Gastrocnemius medialis (tissue), 4 donors: Measurements from ENCODE around the gene ST6GALNAC2.

Source experiments
- POLR2A ChIP-seq, 2 donors: fragments of 450-650 bp; IDR thresholded peaks; one replicate each; pipeline ENCODE4 v1.6.1; 2017; ENCODE audit warnings: antibody characterized with exemption in 2 of 2, mild to moderate bottlenecking in 2 of 2, moderate library complexity in 2 of 2
- TF ChIP-seq, protein P1 (sequence below), 5 experiments: fragments of 450-650 bp in 3 of 5; fragments of 200-600 bp in 2 of 5; sonication (generic) in 2 of 5; IDR thresholded peaks in 4 of 5; conservative IDR thresholded peaks in 1 of 5; 1 replicate in 4 of 5; 2 replicates in 1 of 5; pipeline ENCODE4 v1.5.1; 2016 to 2019; ENCODE audit warnings: antibody characterized with exemption in 5 of 5, mild to moderate bottlenecking in 3 of 5, moderate library complexity in 3 of 5

DNA sequence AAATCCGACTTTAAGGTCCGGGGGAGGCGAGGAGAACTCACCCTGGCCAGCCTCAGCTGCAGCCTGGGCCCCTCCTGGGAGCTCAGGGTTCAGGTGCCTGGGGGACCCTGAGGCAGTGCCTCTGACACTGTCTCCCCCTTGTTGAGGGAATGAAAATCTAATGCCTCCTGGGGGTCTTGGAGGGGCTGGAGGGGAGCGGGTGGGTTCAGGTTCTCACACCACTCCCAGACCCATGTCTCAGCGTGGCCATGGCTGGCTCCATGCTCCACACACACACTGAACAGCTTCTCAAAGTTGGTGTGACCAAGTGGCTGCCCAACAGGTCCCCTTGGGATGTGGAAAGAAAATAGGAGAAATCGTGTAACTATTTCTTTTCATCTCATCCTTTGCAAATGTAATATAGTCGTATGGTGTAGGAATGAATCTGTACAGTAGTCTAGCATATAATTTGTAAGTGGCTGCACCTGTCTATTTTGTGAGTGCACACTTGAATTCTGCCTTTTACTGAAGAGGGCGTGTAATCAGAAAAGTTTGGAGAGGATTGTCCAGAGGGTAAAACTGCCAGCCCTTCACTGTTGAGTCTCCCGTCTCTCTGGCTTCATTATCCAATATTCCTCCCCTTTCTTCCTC is 46.6 kb downstream of the ST6GALNAC2 start:
- TF ChIP-seq, protein P1, sequence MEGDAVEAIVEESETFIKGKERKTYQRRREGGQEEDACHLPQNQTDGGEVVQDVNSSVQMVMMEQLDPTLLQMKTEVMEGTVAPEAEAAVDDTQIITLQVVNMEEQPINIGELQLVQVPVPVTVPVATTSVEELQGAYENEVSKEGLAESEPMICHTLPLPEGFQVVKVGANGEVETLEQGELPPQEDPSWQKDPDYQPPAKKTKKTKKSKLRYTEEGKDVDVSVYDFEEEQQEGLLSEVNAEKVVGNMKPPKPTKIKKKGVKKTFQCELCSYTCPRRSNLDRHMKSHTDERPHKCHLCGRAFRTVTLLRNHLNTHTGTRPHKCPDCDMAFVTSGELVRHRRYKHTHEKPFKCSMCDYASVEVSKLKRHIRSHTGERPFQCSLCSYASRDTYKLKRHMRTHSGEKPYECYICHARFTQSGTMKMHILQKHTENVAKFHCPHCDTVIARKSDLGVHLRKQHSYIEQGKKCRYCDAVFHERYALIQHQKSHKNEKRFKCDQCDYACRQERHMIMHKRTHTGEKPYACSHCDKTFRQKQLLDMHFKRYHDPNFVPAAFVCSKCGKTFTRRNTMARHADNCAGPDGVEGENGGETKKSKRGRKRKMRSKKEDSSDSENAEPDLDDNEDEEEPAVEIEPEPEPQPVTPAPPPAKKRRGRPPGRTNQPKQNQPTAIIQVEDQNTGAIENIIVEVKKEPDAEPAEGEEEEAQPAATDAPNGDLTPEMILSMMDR (IDR thresholded peaks at IDR 0.05 in 4 of 5, conservative IDR thresholded peaks at IDR 0.05 in 1 of 5), result no peak
- TF ChIP-seq POLR2A (IDR thresholded peaks at IDR 0.05), result no peak
